ENCODE measurements around the gene FBXO21. TPM values are rescaled to one million over a fixed set of nuclear protein-coding genes. Genes with fewer than 3 reads are reported as not detected.
A peak's percentile ranks its signal among the peaks of the same experiment; 100 is the strongest.
"Not testable (repeated sequence)": the region's sequence is repeated elsewhere in the genome, so short reads cannot be mapped to it uniquely, and the experiment has no call there.

The FBXO21 gene
- total RNA-seq, 1 donor from 2014 or later, result 158 TPM

DNA sequence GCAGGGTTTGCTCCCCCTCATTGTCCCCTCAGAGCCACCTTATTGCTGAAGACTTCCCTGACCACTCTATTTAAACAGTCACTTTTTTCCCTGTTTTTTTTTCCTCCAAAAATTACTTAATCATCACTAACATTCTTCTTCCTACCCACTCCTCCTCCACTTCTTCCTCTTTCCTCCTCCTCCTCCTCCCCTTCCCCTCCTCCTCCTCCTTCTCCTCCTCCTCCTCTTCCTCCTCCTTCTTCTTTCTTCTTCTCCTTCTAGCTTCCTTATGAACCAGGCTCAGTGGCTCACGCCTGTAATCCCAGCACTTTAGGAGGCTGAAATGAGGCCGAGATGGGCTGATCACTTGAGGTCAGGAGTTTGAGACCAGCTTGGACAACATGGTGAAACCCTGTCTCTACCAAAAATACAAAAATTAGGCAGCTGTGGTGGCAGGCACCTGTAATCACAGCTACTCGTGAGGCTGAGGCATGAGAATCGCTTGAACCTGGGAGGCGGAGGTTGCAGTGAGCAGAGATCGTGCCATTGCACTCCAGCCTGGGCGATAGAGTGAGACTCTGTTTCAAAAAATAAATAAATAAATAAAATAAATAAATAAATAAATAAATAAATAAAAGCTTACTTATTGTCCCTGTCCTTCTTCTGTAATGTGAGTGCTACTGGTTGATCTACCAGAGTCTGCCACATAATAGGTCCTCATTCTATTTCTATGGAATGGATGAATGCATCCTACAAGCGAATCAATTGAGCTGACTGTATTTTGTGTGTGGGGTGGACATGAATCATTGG is 9.9 kb upstream of the FBXO21 start:
- DNase-seq (ENCODE audit: low read depth, low spot score), result not testable (repeated sequence)

DNA sequence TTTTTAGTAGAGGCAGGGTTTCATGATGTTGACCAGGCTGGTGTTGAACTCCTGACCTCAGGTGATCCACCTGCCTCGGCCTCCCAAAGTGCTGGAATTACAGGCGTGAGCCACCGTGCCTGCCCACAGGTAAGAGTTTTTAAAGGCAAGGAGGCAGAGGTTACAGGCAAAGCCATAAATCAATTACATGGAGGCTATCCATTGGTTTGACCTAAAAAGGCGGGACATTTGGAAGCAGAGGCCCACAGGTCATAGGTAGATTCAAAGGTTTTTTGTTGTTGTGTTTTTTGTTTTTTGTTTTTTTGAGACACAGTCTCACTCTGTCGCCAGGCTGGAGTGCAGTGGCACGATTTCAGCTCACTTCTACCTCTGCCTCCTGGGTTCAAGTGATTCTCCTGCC is 6.1 kb upstream of the FBXO21 start:
- not testable (repeated sequence) for DNase-seq (ENCODE audit: low read depth, low spot score)

- not testable (repeated sequence) for DNase-seq (ENCODE audit: low read depth, low spot score)
Observed at GRCh38 chr12:117195027-117195426, 4.8 kb upstream of the FBXO21 start.

DNA sequence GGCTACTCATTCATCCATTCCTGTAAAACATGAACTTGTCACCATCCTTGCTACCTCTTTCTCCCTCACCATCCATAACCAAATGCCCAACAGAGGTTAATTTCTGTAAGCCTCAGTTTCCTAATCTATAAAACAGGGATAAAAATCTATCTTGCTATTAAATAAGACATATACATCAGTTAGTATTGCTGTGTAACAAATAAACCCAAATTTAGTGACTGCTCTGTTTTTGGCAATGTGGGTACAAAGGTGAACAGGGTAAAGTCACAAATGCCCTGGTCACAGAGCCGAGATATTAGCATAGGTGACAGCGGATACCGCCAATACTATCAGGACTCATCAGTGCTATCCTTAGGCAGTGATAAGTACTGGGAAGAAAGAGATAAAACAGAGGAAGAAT is 3.6 kb upstream of the FBXO21 start:
- no peak for DNase-seq (ENCODE audit: low read depth, low spot score)

- not testable (repeated sequence) for DNase-seq (ENCODE audit: low read depth, low spot score)
Observed at GRCh38 chr12:117192581-117192980, 2.3 kb upstream of the FBXO21 start.

- no peak for DNase-seq (ENCODE audit: low read depth, low spot score)
Observed at GRCh38 chr12:117192057-117192456, 1.8 kb upstream of the FBXO21 start.

DNA sequence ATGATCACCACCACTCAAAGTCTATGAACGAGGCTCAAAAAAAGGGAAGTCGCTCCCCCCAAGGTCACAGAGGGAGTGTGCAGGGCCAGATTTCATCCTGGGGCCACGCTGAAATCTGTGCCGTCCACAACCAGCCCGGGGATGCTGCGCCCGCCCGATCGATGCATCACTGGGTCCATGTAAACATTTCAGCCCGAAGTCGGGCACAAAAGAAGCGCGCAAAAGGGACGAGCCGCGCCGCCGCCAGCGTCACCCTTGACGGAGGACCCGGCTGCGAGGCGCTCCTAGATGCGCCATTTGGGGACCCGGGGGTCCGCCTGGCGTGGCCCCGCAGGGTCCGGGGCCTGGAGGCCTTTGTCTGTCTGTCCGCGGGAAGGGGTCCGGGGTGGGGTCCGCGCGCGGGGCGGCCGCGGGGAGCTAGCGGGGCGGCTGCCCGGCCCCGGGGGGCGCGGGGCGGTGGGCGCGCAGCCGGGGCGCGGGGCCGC is 503 bp downstream of the FBXO21 start:
- no peak for DNase-seq (ENCODE audit: low read depth, low spot score)

DNA sequence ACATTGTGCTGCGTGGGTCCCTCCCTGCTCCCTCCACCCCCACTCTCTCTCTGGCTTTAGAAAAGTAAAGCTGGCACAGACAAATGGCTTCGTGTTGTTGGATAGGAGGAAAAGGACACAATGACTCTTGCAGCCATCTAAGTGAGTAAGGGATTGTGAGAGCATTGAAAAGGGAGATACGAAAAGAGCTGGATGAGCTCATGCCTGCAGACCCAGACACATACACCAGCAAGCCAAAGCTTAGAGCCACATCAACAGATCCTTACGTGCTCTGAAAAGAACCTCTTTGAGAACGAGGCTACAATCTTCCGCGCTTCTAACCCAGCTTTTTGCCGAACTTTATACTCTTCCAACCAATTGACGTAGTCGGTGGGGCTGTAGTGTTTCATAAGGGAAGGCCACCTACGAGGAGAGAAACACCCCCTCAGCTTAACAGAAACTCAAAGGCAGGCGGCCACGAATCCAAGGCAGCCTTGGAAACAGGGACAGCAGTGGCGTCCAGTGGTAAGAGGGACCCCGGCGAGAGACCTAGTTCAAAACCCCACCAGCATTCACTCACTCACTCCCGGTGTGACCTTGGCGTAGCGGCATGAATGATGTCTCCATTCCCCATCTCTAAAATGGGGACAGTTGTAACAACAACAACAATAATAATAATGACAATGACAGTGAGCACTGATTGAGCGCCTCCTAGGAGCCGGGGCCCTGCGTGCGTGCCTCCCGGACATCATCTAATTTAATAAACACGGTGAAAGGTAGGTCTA is 1.1 kb downstream of the FBXO21 start:
- DNase-seq (ENCODE audit: low read depth, low spot score), result peak; percentile 11

DNA sequence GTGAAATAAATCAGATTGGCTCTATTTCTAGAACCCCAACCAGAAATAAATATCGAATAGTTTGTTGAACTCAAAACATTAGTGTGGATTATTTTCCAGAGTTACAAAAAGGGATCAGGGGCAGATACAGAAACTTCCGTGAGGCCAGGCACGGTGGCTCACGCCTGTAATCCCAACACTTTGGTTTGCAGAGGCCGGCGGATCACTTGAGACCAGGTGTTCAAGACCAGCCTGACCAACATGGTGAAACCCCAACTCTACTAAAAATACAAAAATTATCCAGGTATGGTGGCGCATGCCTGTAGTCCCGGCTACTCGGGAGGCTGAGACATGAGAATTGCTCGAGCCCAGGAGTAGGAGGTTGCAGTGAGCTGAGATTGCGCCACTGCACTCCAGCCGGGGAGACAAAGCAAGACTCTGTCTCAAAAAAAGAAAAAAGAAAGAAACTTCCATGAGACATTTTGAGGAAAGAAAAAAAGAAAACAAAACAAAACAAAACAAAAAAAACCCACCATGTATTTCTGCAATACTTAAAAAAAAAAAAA is 2.1 kb downstream of the FBXO21 start:
- no peak for DNase-seq (ENCODE audit: low read depth, low spot score)

GRCh38 chr12:117187421-117187820 is 2.8 kb downstream of the FBXO21 start:
- no peak for DNase-seq (ENCODE audit: low read depth, low spot score)

GRCh38 chr12:117182866-117183265 is 7.4 kb downstream of the FBXO21 start:
- DNase-seq (ENCODE audit: low read depth, low spot score), result no peak

DNA sequence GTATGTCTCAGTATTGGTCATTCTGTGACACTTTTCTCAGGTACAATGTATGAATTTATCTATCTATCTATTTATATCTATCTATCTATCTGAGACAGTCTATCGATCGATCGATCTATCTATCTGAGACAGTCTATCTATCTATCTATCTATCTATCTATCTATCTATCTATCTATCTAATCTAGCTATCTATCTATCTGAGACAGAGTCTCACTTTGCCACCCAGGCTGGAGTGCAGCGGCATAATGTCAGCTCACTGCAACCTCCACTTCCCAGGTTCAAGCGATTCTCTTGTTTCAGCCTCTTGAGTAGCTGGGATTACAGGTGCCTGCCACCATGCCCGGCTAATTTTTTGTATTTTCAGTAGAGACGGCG is 8.8 kb downstream of the FBXO21 start:
- not testable (repeated sequence) for DNase-seq (ENCODE audit: low read depth, low spot score)

GRCh38 chr12:117180758-117181467 is 9.4 kb downstream of the FBXO21 start:
- DNase-seq (ENCODE audit: low read depth, low spot score), result no peak

DNA sequence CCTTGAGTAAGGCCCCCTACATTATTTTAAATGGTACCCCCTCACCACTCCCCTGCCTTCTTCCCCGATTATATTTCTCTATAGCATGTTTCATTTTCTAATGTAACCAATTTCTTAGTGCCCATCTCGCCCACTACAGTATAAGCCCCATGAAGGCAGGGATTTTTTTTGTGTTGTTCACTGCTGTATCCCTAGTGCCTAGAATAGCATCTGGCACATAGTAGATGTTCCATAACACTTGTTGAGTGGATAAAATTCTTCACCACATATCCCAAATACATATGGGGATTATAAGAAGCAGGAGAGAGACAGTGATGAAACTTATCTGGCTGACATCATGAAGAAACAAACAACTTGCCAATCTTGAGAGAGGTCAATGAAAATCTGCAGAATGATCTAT is 11.5 kb downstream of the FBXO21 start:
- DNase-seq (ENCODE audit: low read depth, low spot score), result no peak

- DNase-seq (ENCODE audit: low read depth, low spot score), result no peak
Observed at GRCh38 chr12:117178301-117178700, 12.0 kb downstream of the FBXO21 start.

DNA sequence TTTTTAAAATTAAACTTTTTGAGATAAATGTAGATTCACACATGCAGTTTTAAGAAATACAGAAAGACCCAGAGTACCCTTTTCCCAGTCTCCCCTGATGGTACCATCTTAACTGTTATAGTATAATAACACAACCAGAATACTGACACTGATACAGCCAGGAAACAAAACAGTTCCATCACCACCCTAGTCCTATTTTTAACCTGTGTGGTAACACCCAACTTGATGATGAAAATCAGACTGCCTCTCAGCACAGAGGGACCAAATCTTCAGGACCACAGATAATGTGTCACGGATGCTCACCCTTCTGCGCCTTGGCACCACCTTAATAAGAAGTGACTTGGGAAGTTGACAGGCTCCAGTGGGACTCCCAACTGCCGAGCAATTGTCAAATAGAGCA is 18.1 kb downstream of the FBXO21 start:
- no peak for DNase-seq (ENCODE audit: low read depth, low spot score)

GRCh38 chr12:117171499-117172162 is 18.6 kb downstream of the FBXO21 start:
- no peak for DNase-seq (ENCODE audit: low read depth, low spot score)

DNA sequence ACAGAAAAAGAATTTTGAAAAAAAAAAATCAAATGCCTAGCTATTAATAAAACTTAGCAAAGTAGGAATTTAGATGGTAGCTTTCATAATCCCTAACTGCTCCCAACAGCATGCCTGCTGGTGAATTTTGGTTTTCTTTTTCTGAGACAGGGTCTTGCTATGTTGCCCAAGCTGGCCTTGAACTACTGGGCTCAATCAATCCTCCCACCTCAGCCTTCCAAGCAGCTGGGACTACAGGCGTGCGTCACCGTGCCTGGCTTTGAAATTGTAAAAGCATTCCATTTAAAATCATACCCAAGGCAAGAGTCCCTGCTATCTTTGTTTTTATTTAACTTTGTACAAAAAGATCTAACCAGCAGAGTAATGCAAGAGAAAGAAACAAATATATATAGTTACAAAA is 20.7 kb downstream of the FBXO21 start:
- DNase-seq (ENCODE audit: low read depth, low spot score), result no peak

DNA sequence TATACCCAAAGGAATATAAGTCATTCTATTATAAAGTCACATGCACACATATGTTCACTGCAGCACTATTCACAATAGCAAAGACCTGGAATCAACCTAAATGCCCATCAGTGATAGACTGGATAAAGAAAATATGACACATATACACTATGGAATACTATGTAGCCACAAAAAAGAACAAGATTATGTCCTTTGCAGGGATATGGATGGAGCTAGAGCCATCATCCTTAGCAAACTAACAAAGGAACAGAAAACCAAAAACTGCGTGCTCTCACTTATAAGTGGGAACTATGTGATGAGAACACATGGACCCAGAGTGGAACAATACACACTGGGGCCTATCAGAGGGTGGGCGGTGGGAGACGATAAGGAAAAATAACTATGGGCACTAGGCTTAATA is 21.3 kb downstream of the FBXO21 start:
- DNase-seq (ENCODE audit: low read depth, low spot score), result no peak

GRCh38 chr12:117167769-117168168 is 22.5 kb downstream of the FBXO21 start:
- DNase-seq (ENCODE audit: low read depth, low spot score), result no peak

DNA sequence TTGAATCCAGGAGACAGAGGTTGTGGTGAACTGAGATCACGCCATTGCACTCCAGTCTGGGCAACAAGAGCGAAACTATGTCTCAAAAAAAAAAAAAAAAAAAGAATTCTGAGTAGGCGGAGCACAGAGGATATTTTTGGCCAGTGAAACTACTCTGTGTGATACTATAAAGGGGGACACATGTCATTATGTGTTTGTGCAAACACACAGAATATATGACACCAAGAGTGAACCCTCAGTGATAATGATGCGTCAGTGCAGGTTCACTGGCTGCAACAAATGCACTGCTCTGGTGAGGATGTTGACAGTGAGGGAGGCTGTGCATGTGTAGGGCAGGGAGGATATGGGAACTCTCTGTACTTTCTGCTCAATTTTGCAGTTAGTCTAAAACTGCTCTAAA is 24.2 kb downstream of the FBXO21 start:
- no peak for DNase-seq (ENCODE audit: low read depth, low spot score)

Data from pulmonary artery endothelial cell (primary cell).